ENCODE measurements around the gene BIRC6.

The BIRC6 gene

GRCh38 chr2:32372519-32373182 lies 15.8 kb downstream of the BIRC6 start:
- no peak for DNase-seq (ENCODE audit: low spot score)

- no peak for DNase-seq (ENCODE audit: low spot score)
Observed at GRCh38 chr2:32375228-32375892, 18.5 kb downstream of the BIRC6 start.

- DNase-seq (ENCODE audit: low spot score) = no peak
Observed at GRCh38 chr2:32376756-32377155, 19.9 kb downstream of the BIRC6 start.

DNA sequence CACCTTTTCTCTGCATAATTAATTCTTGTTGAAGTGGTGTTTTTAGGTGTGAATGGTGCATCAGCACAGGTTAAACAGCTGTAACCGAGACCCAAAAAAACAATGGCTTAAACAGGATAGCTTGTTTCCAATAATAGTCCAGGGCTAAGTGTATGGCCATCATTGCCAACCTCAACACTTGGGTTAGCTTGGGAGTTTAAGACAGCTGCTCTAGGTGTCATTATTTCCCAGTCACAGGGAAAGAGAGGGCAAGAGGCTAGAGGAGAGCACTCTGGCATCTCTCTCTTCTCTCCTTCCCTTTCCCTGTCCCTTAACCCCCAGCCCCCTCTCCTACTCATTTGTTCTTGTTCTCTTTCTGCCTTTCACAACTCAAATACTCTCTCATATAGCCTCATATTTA lies 21.1 kb downstream of the BIRC6 start:
- DNase-seq (ENCODE audit: low spot score) = no peak

- DNase-seq (ENCODE audit: low spot score) = no peak
Observed at GRCh38 chr2:32379352-32379751, 22.5 kb downstream of the BIRC6 start.

GRCh38 chr2:32383858-32384257 lies 27.0 kb downstream of the BIRC6 start:
- DNase-seq (ENCODE audit: low spot score) = no peak

GRCh38 chr2:32384529-32384928 lies 27.7 kb downstream of the BIRC6 start:
- no peak for DNase-seq (ENCODE audit: low spot score)

DNA sequence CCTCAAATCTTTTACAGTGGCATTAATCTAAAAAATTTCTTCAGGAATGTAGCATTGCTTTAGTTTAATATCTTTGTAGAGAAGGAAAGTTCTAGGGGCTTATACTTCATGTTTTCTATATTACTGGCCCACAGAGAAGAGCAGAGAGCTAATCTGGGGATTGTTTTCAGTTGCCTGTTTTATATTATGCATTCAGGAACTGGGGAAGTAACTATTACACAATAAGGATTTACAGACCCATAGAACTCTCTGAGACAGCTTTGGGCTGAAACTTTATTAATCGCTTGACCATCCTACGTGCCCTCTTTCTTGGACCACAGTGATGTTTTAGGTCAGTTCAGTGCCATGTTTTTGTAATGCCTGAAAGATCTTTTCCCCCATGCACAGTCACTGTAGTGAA lies 29.9 kb downstream of the BIRC6 start:
- DNase-seq (ENCODE audit: low spot score) = no peak

DNA sequence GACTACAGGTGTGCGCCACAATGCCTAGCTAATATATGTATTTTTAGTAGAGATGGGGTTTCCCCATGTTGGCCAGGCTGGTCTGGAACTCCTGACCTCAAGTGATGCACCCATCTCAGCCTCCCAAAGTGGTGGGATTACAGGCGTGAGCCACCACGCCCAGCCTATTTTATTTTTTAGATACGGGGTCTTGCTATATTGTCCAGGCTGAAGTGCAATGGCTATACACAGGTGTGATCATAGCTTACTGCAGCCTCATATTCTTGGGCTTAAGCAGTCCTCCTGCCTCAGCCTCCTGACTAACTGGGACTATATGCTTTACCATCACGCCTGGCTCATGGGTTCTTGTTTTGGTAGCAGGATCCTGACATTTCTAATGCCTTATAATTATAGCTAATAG lies 42.4 kb downstream of the BIRC6 start:
- no peak for DNase-seq (ENCODE audit: low spot score)

DNA sequence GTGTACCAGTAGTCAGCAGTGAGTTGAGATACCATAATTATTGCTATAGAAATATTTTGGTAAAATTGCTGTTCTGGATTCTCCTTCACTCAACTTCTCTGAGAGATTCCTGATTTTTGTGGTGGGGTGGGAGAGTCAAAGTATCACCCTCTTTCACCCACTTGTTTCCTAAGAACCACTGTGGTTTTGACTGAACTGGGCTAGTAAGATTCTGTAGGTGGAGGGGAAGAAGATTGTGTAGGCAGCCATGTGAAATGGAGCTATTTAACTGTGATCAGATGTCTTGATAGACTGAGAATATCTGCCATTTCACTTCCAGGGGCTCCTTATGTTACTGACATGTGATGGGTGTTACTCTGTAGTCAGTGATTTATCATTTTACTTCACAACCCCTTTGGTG lies 45.3 kb downstream of the BIRC6 start:
- DNase-seq (ENCODE audit: low spot score) = no peak

DNA sequence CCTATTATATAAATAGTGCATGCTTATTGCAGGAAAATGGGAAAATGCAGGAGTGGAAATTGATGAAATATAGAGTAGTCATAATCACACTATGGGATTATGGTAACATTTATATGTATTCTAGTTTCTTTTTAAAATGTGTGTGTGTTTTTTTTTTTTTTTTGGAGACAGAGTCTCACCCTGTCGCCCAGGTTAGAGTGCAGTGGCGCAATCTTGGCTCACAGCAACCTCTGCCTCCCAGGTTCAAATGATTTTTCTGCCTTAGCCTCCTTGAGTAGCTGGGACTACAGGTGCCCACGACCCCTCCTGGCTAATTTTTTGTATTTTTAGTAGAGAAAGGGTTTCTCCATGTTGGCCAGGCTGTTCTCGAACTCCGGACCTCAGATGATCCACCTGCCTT lies 47.0 kb downstream of the BIRC6 start:
- no peak for DNase-seq (ENCODE audit: low spot score)

DNA sequence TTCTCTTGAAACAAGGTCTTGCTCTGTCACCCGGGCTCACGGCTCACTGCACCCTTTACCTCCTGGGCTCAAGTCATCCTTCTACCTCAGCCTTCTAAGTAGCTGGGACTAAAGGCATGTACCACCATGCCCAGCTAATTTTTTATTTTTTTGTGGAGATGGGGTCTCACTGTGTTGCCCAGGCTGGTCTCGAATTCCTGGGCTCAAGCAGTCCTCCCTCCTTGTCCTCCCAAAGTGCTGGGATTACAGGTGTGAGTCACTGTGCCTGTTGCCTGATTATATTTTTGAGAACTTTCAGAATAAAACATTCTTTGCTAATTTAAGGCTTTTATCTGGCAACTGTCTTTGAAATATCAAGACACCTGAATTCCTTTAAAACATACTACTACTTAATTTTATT lies 47.9 kb downstream of the BIRC6 start:
- no peak for DNase-seq (ENCODE audit: low spot score)

- DNase-seq (ENCODE audit: low spot score) = no peak
Observed at GRCh38 chr2:32416519-32416918, 59.7 kb downstream of the BIRC6 start.

- DNase-seq (ENCODE audit: low spot score) = no peak
Observed at GRCh38 chr2:32417659-32418058, 60.8 kb downstream of the BIRC6 start.

GRCh38 chr2:32418778-32419177 lies 62.0 kb downstream of the BIRC6 start:
- no peak for DNase-seq (ENCODE audit: low spot score)

- DNase-seq (ENCODE audit: low spot score) = no peak
Observed at GRCh38 chr2:32422133-32422532, 65.3 kb downstream of the BIRC6 start.

DNA sequence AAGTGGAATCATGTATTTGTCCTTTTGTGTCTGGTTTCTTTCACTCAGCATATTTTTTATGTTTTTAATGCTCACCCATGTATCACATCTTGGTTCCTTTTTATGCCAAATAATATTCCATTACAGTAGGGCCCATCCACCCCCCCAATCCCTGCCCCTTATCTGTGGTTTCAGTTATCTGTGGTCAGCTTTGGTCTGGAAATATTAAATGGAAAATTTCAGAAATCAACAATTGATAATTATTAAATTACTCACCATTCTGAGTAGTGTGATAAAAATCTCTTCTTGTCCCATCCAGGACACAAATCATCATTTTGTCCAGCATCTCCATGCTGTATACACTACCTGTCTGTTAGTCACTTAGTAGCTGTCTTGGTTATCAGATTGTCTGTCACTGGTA lies 66.7 kb downstream of the BIRC6 start:
- no peak for DNase-seq (ENCODE audit: low spot score)

DNA sequence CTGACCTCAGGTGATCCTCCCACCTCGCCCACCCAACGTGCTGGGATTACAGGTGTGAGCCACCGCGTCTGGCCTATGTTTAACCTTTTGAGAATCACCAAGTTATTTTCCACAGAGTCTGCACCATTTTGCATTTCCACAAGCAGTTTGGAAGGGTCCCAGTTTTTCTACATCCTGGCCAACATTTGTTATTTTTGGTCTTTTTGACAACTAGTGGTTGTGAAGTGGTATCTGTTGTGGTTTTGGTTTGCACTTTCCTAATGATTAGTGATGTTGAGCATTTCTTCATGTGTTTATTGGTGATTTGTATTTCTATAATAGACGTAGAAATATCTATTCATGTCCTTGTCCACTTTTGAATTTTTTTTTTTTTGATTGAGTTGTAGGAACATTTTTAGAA lies 67.9 kb downstream of the BIRC6 start:
- no peak for DNase-seq (ENCODE audit: low spot score)

GRCh38 chr2:32425719-32426141 lies 68.9 kb downstream of the BIRC6 start:
- peak; percentile 74 for DNase-seq (ENCODE audit: low spot score)

- DNase-seq (ENCODE audit: low spot score) = no peak
Observed at GRCh38 chr2:32427672-32428610, 71.1 kb downstream of the BIRC6 start.

GRCh38 chr2:32430804-32431203 lies 74.0 kb downstream of the BIRC6 start:
- DNase-seq (ENCODE audit: low spot score) = no peak

DNA sequence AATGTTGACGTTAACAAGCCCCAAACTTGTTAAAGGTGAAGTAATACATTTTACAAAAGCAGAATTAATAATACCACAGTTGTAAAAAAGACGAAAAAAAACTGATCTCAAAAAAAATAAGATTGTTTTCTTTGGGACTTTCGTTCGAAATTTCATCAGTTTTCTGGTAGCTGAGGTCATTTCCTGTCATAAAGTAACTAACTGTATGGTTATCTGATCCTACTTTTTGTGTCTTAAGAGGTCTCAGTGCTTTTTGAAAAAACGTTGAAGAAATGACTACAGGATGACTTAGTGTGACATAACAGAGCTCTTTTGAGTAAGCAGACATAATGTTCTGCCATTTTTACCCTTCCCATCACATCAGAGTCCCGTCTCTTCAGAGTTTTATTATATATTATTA lies 79.3 kb downstream of the BIRC6 start:
- no peak for DNase-seq (ENCODE audit: low spot score)

DNA sequence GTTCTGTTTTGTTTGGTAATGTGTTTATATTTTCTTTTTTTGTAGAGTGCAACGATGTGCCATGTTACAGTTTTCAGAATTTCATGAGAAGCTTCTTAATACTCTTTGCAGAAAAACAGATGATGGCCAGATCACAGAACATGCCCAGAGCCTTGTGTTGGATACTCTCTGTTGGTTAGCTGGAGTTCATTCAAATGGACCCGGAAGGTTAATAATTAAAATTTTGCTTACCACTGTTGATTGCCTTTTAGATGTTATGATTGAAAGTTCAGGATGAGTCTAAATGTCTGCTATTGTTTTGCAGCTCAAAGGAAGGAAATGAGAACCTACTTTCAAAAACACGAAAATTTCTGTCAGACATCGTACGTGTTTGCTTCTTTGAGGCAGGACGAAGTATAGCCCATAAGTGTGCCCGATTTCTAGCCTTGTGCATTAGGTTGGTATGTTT lies 85.2 kb downstream of the BIRC6 start:
- no peak for DNase-seq (ENCODE audit: low spot score)
